ENCODE measurements around the gene NBEAL2. TPM values are rescaled to one million over a fixed set of nuclear protein-coding genes. Genes with fewer than 3 reads are reported as not detected.

NBEAL2 gene
- polyA plus RNA-seq, 1 donor from 2014 or later: 3.3 TPM

DNA sequence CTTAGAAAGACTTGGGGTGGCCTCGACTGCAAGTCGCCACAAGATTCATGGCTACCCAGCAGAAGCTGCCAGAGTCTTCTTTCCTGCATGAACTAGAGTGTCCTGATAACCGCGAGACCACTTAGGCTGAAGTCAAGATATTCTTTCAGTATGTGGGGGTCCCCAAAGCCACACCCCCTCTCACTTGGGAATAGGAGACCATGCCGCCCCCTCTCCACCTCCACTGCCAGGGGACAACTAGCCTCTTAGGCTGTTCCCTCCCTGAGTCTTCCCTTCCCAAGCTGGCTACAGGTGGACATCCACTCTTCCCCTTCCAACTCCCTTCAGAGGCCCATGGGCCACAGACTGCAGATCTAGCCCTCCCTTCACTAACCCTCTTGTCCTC lies 1.7 kb upstream of the NBEAL2 start:
- Histone ChIP-seq H3K9ac (ENCODE audit: low read length) (no peak overlapping the region), H3K27ac (ENCODE audit: low read length) (no peak overlapping the region), H2AFZ (ENCODE audit: low read depth, low read length) (no peak overlapping the region), H3F3A (ENCODE audit: insufficient read depth, low read length, poor library complexity, severe bottlenecking) (no peaks in the 10 kb centered on the region), H3K27me3 (ENCODE audit: insufficient read depth, low read depth, low read length) (no peaks in the 10 kb centered on the region), H3K36me3 (ENCODE audit: insufficient read depth, low read length) (no peaks in the 10 kb centered on the region), H3K4me2 (ENCODE audit: low read length) (no peak overlapping the region), H4K20me1 (ENCODE audit: insufficient read depth) (peaks cover 3% of the 10 kb centered on the region), H3K9me2 (ENCODE audit: insufficient read depth, low read length) (no peaks in the 10 kb centered on the region), H3K79me2 (replicated peaks; ENCODE audit: insufficient read depth, low read length) (peaks cover 30% of the 10 kb centered on the region), H3K4me3 (ENCODE audit: low read length) (no peak overlapping the region), H3K9me3 (ENCODE audit: low read length) (no peaks in the 10 kb centered on the region)
- TF ChIP-seq EZH2 (IDR thresholded peaks at IDR 0.05; ENCODE audit: borderline replicate concordance, insufficient read depth, low read length, poor library complexity, severe bottlenecking): no peak
- no peak for TF ChIP-seq RAD21 (conservative IDR thresholded peaks at IDR 0.05)
- TF ChIP-seq POLR2AphosphoS5 (IDR thresholded peaks at IDR 0.05): no peak
- no peak for TF ChIP-seq MXI1 (conservative IDR thresholded peaks at IDR 0.05; ENCODE audit: poor library complexity, severe bottlenecking)
- TF ChIP-seq SMC3 (conservative IDR thresholded peaks at IDR 0.05; ENCODE audit: poor library complexity): no peak
- TF ChIP-seq, protein P1, sequence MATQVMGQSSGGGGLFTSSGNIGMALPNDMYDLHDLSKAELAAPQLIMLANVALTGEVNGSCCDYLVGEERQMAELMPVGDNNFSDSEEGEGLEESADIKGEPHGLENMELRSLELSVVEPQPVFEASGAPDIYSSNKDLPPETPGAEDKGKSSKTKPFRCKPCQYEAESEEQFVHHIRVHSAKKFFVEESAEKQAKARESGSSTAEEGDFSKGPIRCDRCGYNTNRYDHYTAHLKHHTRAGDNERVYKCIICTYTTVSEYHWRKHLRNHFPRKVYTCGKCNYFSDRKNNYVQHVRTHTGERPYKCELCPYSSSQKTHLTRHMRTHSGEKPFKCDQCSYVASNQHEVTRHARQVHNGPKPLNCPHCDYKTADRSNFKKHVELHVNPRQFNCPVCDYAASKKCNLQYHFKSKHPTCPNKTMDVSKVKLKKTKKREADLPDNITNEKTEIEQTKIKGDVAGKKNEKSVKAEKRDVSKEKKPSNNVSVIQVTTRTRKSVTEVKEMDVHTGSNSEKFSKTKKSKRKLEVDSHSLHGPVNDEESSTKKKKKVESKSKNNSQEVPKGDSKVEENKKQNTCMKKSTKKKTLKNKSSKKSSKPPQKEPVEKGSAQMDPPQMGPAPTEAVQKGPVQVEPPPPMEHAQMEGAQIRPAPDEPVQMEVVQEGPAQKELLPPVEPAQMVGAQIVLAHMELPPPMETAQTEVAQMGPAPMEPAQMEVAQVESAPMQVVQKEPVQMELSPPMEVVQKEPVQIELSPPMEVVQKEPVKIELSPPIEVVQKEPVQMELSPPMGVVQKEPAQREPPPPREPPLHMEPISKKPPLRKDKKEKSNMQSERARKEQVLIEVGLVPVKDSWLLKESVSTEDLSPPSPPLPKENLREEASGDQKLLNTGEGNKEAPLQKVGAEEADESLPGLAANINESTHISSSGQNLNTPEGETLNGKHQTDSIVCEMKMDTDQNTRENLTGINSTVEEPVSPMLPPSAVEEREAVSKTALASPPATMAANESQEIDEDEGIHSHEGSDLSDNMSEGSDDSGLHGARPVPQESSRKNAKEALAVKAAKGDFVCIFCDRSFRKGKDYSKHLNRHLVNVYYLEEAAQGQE (IDR thresholded peaks at IDR 0.05; ENCODE audit: borderline replicate concordance): no peak
- TF ChIP-seq, protein P2, sequence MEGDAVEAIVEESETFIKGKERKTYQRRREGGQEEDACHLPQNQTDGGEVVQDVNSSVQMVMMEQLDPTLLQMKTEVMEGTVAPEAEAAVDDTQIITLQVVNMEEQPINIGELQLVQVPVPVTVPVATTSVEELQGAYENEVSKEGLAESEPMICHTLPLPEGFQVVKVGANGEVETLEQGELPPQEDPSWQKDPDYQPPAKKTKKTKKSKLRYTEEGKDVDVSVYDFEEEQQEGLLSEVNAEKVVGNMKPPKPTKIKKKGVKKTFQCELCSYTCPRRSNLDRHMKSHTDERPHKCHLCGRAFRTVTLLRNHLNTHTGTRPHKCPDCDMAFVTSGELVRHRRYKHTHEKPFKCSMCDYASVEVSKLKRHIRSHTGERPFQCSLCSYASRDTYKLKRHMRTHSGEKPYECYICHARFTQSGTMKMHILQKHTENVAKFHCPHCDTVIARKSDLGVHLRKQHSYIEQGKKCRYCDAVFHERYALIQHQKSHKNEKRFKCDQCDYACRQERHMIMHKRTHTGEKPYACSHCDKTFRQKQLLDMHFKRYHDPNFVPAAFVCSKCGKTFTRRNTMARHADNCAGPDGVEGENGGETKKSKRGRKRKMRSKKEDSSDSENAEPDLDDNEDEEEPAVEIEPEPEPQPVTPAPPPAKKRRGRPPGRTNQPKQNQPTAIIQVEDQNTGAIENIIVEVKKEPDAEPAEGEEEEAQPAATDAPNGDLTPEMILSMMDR (IDR thresholded peaks at IDR 0.05; ENCODE audit: poor library complexity, severe bottlenecking): no peak
- no peak for TF ChIP-seq TAF1 (IDR thresholded peaks at IDR 0.05; ENCODE audit: low read depth)
- TF ChIP-seq EP300 (conservative IDR thresholded peaks at IDR 0.05; ENCODE audit: poor library complexity, severe bottlenecking): no peak

DNA sequence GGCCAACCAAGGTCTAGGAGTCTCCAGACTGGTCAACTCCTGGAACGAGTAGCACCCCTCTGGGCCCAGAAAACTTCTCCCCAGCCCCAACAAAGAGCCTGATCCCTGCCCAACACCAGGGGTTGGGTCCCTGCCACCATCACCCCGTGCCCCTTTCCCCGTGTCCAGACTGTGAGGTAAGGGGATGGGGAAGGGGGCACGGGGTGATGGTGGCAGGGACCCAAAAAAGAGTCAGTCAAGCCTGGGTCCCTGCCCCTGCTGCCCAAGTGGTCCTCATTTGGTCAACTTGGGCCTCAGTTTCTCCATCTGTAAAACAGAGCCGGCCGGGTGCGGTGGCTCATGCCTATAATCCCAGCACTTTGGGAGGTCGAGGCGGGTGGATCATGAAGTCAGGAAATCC lies 1.1 kb upstream of the NBEAL2 start:
- Histone ChIP-seq H3K4me3 (ENCODE audit: low read length) (no peak overlapping the region), H3K79me2 (replicated peaks; ENCODE audit: insufficient read depth, low read length) (peaks cover 28% of the 10 kb centered on the region), H4K20me1 (ENCODE audit: insufficient read depth) (peaks cover 3% of the 10 kb centered on the region), H3K27ac (ENCODE audit: low read length) (no peak overlapping the region), H3K9me2 (ENCODE audit: insufficient read depth, low read length) (no peaks in the 10 kb centered on the region), H3K27me3 (ENCODE audit: insufficient read depth, low read depth, low read length) (no peaks in the 10 kb centered on the region), H3K9me3 (ENCODE audit: low read length) (no peaks in the 10 kb centered on the region), H3K9ac (ENCODE audit: low read length) (no peak overlapping the region), H3F3A (ENCODE audit: insufficient read depth, low read length, poor library complexity, severe bottlenecking) (no peaks in the 10 kb centered on the region), H2AFZ (ENCODE audit: low read depth, low read length) (no peak overlapping the region), H3K36me3 (ENCODE audit: insufficient read depth, low read length) (no peaks in the 10 kb centered on the region), H3K4me2 (ENCODE audit: low read length) (no peak overlapping the region)
- TF ChIP-seq EP300 (conservative IDR thresholded peaks at IDR 0.05; ENCODE audit: poor library complexity, severe bottlenecking) (no peak), EZH2 (IDR thresholded peaks at IDR 0.05; ENCODE audit: borderline replicate concordance, insufficient read depth, low read length, poor library complexity, severe bottlenecking) (no peak), TAF1 (IDR thresholded peaks at IDR 0.05; ENCODE audit: low read depth) (no peak), RAD21 (conservative IDR thresholded peaks at IDR 0.05) (no peak), POLR2AphosphoS5 (IDR thresholded peaks at IDR 0.05) (no peak), SMC3 (conservative IDR thresholded peaks at IDR 0.05; ENCODE audit: poor library complexity) (no peak), MXI1 (conservative IDR thresholded peaks at IDR 0.05; ENCODE audit: poor library complexity, severe bottlenecking) (no peak)
- TF ChIP-seq, protein P2 (IDR thresholded peaks at IDR 0.05; ENCODE audit: poor library complexity, severe bottlenecking): no peak
- TF ChIP-seq, protein P1 (IDR thresholded peaks at IDR 0.05; ENCODE audit: borderline replicate concordance): no peak

All from neural cell (in vitro differentiated cells).